Ishikawa (cell line): Measurements from ENCODE around the gene SCN3B.

ENCODE experiments used
- EGR1 ChIP-seq: IDR thresholded peaks from 2 replicates; pipeline ENCODE4 v1.6.1; 2012
- EP300 ChIP-seq: IDR thresholded peaks from 2 replicates; pipeline ENCODE4 v1.6.1; 2012; ENCODE audit warnings: borderline replicate concordance
- REST ChIP-seq: IDR thresholded peaks from 2 replicates; pipeline ENCODE4 v1.6.1; 2012; ENCODE audit warnings: low read depth, mild to moderate bottlenecking
- TAF1 ChIP-seq: IDR thresholded peaks from 2 replicates; pipeline ENCODE4 v1.6.1; 2012; ENCODE audit warnings: low read depth, mild to moderate bottlenecking
- YY1 ChIP-seq: IDR thresholded peaks from 2 replicates; pipeline ENCODE4 v1.6.1; 2012; ENCODE audit warnings: low read depth
- TF ChIP-seq, protein P1 (sequence below): IDR thresholded peaks from 2 replicates; pipeline ENCODE4 v1.6.1; 2012
- TF ChIP-seq, protein P2 (sequence below): IDR thresholded peaks from 2 replicates; pipeline ENCODE4 v1.6.1; 2012

DNA sequence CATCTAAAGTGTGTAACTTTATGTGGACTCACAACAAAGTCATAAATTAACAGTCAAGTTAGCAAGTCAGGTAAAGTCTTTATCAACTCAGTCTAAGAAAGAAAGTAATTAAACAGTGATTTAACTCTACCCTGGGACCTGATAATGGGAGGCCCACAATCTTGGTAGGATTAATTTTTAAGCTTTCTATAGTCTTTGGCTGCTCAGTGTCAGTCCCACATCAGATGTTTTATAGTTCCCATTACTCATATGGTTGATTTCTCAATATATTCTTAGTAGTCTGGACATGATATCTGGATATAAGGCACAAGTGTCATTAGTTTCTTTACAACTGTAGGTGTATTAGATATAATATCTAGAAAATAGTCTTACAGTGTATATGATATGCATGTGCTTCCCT, 38.5 kb upstream of the SCN3B start:
- TF ChIP-seq, protein P1, sequence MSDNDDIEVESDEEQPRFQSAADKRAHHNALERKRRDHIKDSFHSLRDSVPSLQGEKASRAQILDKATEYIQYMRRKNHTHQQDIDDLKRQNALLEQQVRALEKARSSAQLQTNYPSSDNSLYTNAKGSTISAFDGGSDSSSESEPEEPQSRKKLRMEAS, result no peak
- TF ChIP-seq EGR1, result no peak
- no peak for TF ChIP-seq EP300
- TF ChIP-seq YY1, result no peak
- TF ChIP-seq, protein P2, sequence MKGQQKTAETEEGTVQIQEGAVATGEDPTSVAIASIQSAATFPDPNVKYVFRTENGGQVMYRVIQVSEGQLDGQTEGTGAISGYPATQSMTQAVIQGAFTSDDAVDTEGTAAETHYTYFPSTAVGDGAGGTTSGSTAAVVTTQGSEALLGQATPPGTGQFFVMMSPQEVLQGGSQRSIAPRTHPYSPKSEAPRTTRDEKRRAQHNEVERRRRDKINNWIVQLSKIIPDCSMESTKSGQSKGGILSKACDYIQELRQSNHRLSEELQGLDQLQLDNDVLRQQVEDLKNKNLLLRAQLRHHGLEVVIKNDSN, result no peak
- TF ChIP-seq REST, result no peak
- TF ChIP-seq TAF1, result no peak
